HG03439 (cell line): Measurements from ENCODE around the gene NT5DC3.

Experiments used
- ATAC-seq: cut with Tn5 transposase; IDR thresholded peaks from one replicate; pipeline ENCODE4 v1.9.1; 2021; ENCODE audit warnings: mild to moderate bottlenecking, moderate library complexity; ENCODE audit not compliant: unreplicated experiment

The NT5DC3 gene

GRCh38 chr12:103785243-103786031 is 55.6 kb downstream of the NT5DC3 start:
- no peak for ATAC-seq

GRCh38 chr12:103783744-103784664 is 57.0 kb downstream of the NT5DC3 start:
- ATAC-seq = no peak

- ATAC-seq = no peak
Measured at GRCh38 chr12:103782399-103782798, 58.6 kb downstream of the NT5DC3 start.

GRCh38 chr12:103780992-103781391 is 60.0 kb downstream of the NT5DC3 start:
- no peak for ATAC-seq

- ATAC-seq = no peak
Measured at GRCh38 chr12:103780093-103780440, 61.0 kb downstream of the NT5DC3 start.

GRCh38 chr12:103779410-103780092 is 61.5 kb downstream of the NT5DC3 start:
- ATAC-seq = no peak

GRCh38 chr12:103778781-103779180 is 62.3 kb downstream of the NT5DC3 start:
- no peak for ATAC-seq

GRCh38 chr12:103774977-103775560 is 66.0 kb downstream of the NT5DC3 start:
- ATAC-seq = no peak

GRCh38 chr12:103773109-103773910 is 67.7 kb downstream of the NT5DC3 start:
- ATAC-seq = no peak

- no peak for ATAC-seq
Measured at GRCh38 chr12:103772367-103773108, 68.5 kb downstream of the NT5DC3 start.

GRCh38 chr12:103771466-103771865 is 69.6 kb downstream of the NT5DC3 start:
- no peak for ATAC-seq

- ATAC-seq = no peak
Measured at GRCh38 chr12:103769240-103769945, 71.6 kb downstream of the NT5DC3 start.

- no peak for ATAC-seq
Measured at GRCh38 chr12:103768467-103769123, 72.4 kb downstream of the NT5DC3 start.

GRCh38 chr12:103766028-103766427 is 75.0 kb downstream of the NT5DC3 start:
- no peak for ATAC-seq

- ATAC-seq = no peak
Measured at GRCh38 chr12:103765322-103765721, 75.7 kb downstream of the NT5DC3 start.

- ATAC-seq = no peak
Measured at GRCh38 chr12:103762473-103762872, 78.6 kb downstream of the NT5DC3 start.

GRCh38 chr12:103758310-103759089 is 82.5 kb downstream of the NT5DC3 start:
- ATAC-seq = no peak

- ATAC-seq = no peak
Measured at GRCh38 chr12:103757248-103757647, 83.8 kb downstream of the NT5DC3 start.
